HG03354 (cell line): ENCODE results near the gene NRXN3.

Experiments
- ATAC-seq: cut with Tn5 transposase; IDR thresholded peaks from one replicate; pipeline ENCODE4 v1.9.1; 2021; ENCODE audit warnings: mild to moderate bottlenecking; ENCODE audit not compliant: unreplicated experiment, poor library complexity, severe bottlenecking

The NRXN3 gene

GRCh38 chr14:79668951-79669350 lies 1498.8 kb downstream of the NRXN3 start:
- ATAC-seq, result no peak

GRCh38 chr14:79670811-79671210 lies 1500.6 kb downstream of the NRXN3 start:
- ATAC-seq, result no peak

DNA sequence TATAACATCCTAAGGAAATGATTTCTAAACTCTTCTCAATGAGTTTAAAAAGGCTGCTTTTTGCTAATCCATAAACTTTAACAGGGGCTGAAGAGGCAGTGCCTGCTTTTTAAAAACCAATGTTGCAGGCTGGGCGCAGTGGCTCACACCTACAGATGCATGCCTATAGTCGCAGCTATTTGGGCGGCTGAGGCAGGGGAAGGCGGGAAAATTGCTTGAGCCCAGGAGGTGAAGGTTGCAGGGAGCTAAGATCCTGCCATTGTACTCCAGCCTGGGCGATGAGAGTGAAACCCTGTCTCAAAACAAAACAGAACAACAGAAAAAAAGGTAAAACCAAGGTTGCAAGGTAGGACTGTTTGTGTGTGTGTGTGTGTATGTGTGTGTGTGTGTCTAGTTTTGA lies 1509.9 kb downstream of the NRXN3 start:
- no peak for ATAC-seq

GRCh38 chr14:79686196-79686595 lies 1516.0 kb downstream of the NRXN3 start:
- ATAC-seq, result no peak

DNA sequence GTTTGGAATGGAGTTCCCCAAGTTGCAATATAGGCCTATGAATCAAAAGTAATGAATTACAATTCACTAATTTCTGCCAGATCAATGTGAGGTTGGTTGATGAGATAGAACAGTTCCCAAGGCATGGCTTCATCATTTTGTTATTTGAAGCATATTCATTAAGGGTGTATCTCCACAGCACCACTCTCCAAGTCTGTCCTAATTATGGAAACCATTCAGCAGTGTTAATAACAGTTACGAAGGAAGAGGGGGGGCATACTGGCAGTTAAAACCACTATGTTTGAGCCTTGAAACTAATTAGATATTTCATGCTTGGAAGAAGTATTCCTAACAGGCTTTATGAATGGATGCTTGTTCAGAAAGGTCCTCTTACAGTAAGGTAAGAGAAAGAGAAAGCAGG lies 1520.8 kb downstream of the NRXN3 start:
- ATAC-seq, result no peak

- ATAC-seq, result no peak
Observed at GRCh38 chr14:79693935-79694334, 1523.8 kb downstream of the NRXN3 start.

DNA sequence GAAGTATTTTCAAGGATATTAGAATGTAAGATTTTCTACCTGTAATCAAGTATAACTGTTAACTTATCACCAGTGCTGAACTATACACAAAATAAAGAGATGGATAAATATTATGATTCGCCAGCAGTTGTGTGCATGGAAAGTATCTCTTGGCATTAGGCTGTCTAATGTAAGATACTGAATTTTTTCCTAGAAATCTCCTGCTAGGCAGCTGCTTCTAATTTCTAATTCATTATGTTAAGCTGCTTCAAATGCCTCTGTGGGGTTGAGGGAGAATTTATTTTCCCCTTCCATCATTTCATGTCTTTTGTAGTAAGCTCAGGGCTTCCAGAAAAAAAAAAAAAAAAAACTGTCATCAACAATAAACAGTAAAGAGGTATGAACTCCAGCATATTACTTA lies 1525.1 kb downstream of the NRXN3 start:
- no peak for ATAC-seq

- no peak for ATAC-seq
Observed at GRCh38 chr14:79698298-79698711, 1528.1 kb downstream of the NRXN3 start.

GRCh38 chr14:79699206-79699605 lies 1529.0 kb downstream of the NRXN3 start:
- no peak for ATAC-seq

- no peak for ATAC-seq
Observed at GRCh38 chr14:79701371-79701770, 1531.2 kb downstream of the NRXN3 start.

GRCh38 chr14:79702197-79702596 lies 1532.0 kb downstream of the NRXN3 start:
- ATAC-seq, result no peak

DNA sequence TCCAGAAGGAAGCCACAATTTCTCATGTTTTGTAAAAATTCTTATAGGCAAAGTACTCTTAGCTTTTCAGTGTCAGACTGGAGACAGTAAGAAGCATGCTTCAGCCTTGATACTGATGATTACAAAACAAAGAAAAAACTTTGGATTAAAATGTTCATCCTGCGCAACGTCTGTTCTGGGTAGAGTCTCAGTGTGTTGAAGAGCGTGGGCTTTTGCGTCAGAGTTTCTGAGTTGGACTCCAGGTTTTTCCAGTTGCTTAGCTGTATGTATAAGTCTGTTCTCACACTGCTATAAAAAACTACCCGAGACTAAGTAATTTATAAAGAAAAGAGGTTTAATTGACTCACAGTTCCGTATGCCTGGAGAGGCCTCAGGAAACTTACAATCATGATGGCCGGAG lies 1533.0 kb downstream of the NRXN3 start:
- no peak for ATAC-seq

DNA sequence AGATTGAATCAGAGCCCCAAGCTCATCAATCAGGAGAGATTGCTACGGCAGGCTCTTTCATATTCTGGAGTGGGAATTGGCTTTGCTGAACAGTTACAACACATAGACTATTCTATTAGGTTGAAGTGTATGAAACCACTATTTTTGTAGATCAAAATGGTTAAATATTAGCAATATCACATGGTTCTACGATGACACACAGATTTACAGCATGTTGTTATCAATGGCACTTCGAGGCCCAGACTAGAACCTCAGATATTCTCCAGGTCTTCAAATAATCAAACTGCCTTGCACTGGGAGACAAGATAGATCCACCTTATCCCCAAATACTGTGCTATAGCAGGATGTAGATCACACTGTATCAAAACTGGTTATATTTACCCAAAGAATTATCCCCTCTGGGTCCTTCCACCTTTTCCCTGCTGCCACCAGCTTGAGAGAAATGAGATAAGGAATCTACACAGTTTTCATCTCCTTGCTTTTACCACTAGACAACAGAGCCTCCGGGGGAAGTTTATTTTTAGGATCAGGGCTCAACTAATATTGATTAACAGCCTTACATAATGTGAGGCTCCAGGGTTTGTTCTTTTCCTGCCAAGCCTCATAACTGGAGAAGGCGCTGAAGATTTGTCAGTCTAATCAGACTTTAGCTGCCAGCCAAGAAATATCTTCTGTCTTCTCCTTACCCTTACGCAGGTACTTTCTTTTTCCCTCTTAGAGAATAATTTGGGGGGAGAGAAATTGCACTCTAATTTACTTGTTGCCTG lies 1534.1 kb downstream of the NRXN3 start:
- ATAC-seq, result no peak

- ATAC-seq, result no peak
Observed at GRCh38 chr14:79705126-79705894, 1535.1 kb downstream of the NRXN3 start.

DNA sequence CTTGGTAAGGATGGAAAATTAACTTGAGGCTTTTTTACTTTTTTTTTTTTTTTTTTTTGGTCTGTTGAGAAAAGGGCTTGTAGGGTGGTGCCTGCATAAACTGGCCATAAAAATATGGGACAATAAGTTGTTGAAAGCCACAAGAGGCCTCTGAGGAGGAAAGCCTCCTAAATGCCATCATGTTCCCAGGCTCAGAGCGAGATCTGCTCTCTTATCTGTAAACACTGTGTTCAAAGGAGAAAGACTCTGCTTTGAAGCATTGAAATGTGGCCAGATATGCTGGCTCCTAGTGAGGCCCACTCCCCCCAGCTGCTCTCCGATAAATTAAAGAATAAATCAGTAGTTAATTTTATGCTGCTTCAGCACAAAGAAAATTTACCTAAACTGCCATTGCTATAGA lies 1536.2 kb downstream of the NRXN3 start:
- ATAC-seq, result no peak

GRCh38 chr14:79708426-79709388 lies 1538.5 kb downstream of the NRXN3 start:
- ATAC-seq, result no peak

- no peak for ATAC-seq
Observed at GRCh38 chr14:79709573-79709972, 1539.4 kb downstream of the NRXN3 start.

GRCh38 chr14:79712302-79712950 lies 1542.3 kb downstream of the NRXN3 start:
- no peak for ATAC-seq

DNA sequence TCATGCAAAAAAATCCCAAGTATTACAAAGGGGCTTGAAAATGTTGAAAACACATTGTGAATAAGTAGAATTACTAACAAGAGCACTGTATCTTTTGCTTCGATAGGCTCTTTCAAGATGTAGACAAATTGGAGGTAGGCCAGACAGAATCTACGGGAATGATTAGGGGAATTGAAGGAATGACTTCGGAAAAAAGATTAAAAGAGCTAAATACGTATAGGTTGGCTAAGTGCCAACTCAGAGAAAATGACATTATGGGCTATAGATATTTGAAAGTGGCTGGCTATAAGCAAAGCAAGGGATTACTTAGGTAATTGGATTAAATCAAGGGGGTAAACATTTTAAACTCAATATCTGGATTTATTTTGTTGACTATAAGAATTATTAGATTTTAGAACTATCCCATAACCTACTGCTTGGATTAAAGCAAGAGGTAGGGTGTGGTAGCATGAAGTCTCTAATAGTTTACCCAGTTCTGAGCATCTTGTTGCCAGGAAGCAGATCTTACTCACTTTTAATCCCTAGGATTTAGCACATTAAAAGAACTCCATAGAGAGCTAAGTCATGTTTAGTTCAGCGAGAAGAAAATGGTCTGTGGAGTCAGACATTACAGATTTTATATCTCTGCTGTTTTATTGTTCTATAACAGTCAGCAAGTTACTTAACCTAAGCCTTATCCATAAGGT lies 1551.4 kb downstream of the NRXN3 start:
- ATAC-seq, result no peak
